Osteoblast (primary cell): Measurements from ENCODE around the gene HNF1A. TPM values are rescaled to one million over a fixed set of nuclear protein-coding genes. Genes with fewer than 3 reads are reported as not detected.

Experiments used
- DNase-seq: peaks from one replicate; pipeline ENCODE4 v3.0.0; 2011; ENCODE audit warnings: low spot score, mixed read lengths; ENCODE audit not compliant: insufficient read length; ENCODE audit errors: missing footprints
- H2AFZ ChIP-seq: 2 replicates; pipeline ENCODE4 v1.6.0; 2011; ENCODE audit warnings: mild to moderate bottlenecking, low read length
- H3K27ac ChIP-seq: 2 replicates; pipeline ENCODE4 v1.5.1; 2011; ENCODE audit warnings: mild to moderate bottlenecking, low read depth, low read length, moderate library complexity
- H3K27me3 ChIP-seq: 2 replicates; pipeline ENCODE4 v1.6.0; 2012; ENCODE audit warnings: mild to moderate bottlenecking, control low read depth, inconsistent platforms, low read length, moderate library complexity; ENCODE audit not compliant: insufficient read depth
- H3K36me3 ChIP-seq: 2 replicates; pipeline ENCODE4 v1.5.1; 2011; ENCODE audit warnings: mild to moderate bottlenecking, low read length, control low read depth, moderate library complexity; ENCODE audit not compliant: insufficient read depth
- H3K4me1 ChIP-seq: 2 replicates; pipeline ENCODE4 v1.5.1; 2011; ENCODE audit warnings: mild to moderate bottlenecking, low read length, control low read depth, moderate library complexity; ENCODE audit not compliant: insufficient read depth
- H3K4me2 ChIP-seq: 2 replicates; pipeline ENCODE4 v1.6.0; 2011; ENCODE audit warnings: mild to moderate bottlenecking, low read length; ENCODE audit not compliant: insufficient read depth
- H3K4me3 ChIP-seq: fragments of 200-600 bp; sonication (generic); 3 replicates; pipeline ENCODE4 v1.5.1; 2012; ENCODE audit warnings: mild to moderate bottlenecking, low read length, inconsistent platforms; ENCODE audit not compliant: insufficient read depth
- H3K79me2 ChIP-seq: 2 replicates; pipeline ENCODE4 v1.6.0; 2012; ENCODE audit warnings: mild to moderate bottlenecking, low read length, control low read depth, inconsistent platforms; ENCODE audit not compliant: insufficient read depth
- H3K9me3 ChIP-seq: 2 replicates; pipeline ENCODE4 v1.5.1; 2011; ENCODE audit warnings: low read depth, low read length, control low read depth
- H4K20me1 ChIP-seq: 2 replicates; pipeline ENCODE4 v1.6.0; 2012; ENCODE audit warnings: mild to moderate bottlenecking, low read length, control low read depth; ENCODE audit not compliant: insufficient read depth
- CTCF ChIP-seq: IDR thresholded peaks from 2 replicates; pipeline ENCODE4 v1.5.1; 2011; ENCODE audit warnings: mild to moderate bottlenecking, low read depth, low read length, moderate library complexity; ENCODE audit errors: extremely low read depth
- total RNA-seq: library from RNA; depleted of rRNA; stranded (reverse); fragments of >200 nt; gene quantifications from 2 replicates; pipeline ENCODE4 v1.2.3, GENCODE V29; 2012

The HNF1A gene
- total RNA-seq, 1 donor = not detected

- Histone ChIP-seq H2AFZ (no peak overlapping the region), H3K27ac (no peak overlapping the region), H4K20me1 (no peaks in the 10 kb centered on the region), H3K4me3 (no peak overlapping the region), H3K9me3 (no peaks in the 10 kb centered on the region), H3K4me2 (no peak overlapping the region), H3K79me2 (no peaks in the 10 kb centered on the region), H3K4me1 (no peaks in the 10 kb centered on the region), H3K27me3 (peaks cover 5% of the 10 kb centered on the region), H3K36me3 (no peaks in the 10 kb centered on the region)
- TF ChIP-seq CTCF = no peak
- DNase-seq = no peak
Measured at GRCh38 chr12:120984351-120984898, 6.1 kb downstream of the HNF1A start.

GRCh38 chr12:120988234-120988633, 9.9 kb downstream of the HNF1A start:
- Histone ChIP-seq H4K20me1 (no peaks in the 10 kb centered on the region), H3K4me2 (no peak overlapping the region), H3K9me3 (no peaks in the 10 kb centered on the region), H3K4me1 (no peaks in the 10 kb centered on the region), H3K79me2 (no peaks in the 10 kb centered on the region), H3K36me3 (no peaks in the 10 kb centered on the region), H3K27me3 (peaks cover 7% of the 10 kb centered on the region), H3K27ac (no peak overlapping the region), H2AFZ (no peak overlapping the region), H3K4me3 (no peak overlapping the region)
- no peak for DNase-seq
- TF ChIP-seq CTCF = no peak

- H3K27ac ChIP-seq = no peak overlapping the region
- H2AFZ ChIP-seq = no peak overlapping the region
- no peak overlapping the region for H3K4me2 ChIP-seq
- TF ChIP-seq CTCF = no peak
- H4K20me1 ChIP-seq = no peaks in the 10 kb centered on the region
- peaks cover 6% of the 10 kb centered on the region for H3K27me3 ChIP-seq
- no peak overlapping the region for H3K4me3 ChIP-seq
- H3K36me3 ChIP-seq = no peaks in the 10 kb centered on the region
- H3K4me1 ChIP-seq = no peaks in the 10 kb centered on the region
- no peaks in the 10 kb centered on the region for H3K9me3 ChIP-seq
- DNase-seq = no peak
- H3K79me2 ChIP-seq = no peaks in the 10 kb centered on the region
Measured at GRCh38 chr12:120988658-120989057, 10.3 kb downstream of the HNF1A start.

GRCh38 chr12:120989687-120990086, 11.3 kb downstream of the HNF1A start:
- no peaks in the 10 kb centered on the region for H4K20me1 ChIP-seq
- no peak overlapping the region for H3K4me3 ChIP-seq
- H2AFZ ChIP-seq = no peak overlapping the region
- peaks cover 14% of the 10 kb centered on the region for H3K27me3 ChIP-seq
- TF ChIP-seq CTCF = no peak
- H3K9me3 ChIP-seq = no peaks in the 10 kb centered on the region
- DNase-seq = no peak
- H3K27ac ChIP-seq = no peak overlapping the region
- H3K4me2 ChIP-seq = no peak overlapping the region
- no peaks in the 10 kb centered on the region for H3K79me2 ChIP-seq
- no peaks in the 10 kb centered on the region for H3K4me1 ChIP-seq
- no peaks in the 10 kb centered on the region for H3K36me3 ChIP-seq
